GM21529 (cell line): ENCODE data around the gene ACTN1.

Experiments
- ATAC-seq: cut with Tn5 transposase; IDR thresholded peaks from one replicate; pipeline ENCODE4 v1.9.1; 2021; ENCODE audit not compliant: unreplicated experiment

ACTN1 gene

DNA sequence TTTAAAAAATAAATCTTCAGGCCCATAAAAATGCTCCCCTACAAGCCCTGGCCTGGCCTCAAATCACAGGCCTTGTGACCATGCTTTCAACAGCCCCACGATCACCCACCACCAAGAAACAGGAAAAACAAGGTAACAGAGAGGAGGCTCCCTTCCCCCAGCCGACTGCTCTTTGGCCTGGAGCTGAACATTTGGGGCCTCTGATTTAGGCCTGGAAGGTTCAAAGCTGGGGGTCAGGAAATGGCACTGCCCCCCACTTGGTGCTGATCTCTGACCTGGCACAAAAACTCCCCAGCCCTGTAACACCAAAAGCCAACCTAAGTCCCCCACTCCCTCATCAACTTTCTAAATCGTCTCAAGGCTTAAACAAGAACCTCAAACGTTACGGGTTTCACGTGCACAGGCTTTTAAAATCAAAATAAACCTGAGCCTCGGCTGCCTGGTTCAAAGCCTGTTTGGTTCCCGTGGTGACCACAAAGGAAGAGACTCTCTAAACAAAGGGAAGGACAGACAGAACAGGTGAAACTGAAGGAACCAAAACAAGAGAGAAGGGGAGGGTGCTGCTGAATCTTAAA, 9.0 kb downstream of the ACTN1 start:
- ATAC-seq: no peak

DNA sequence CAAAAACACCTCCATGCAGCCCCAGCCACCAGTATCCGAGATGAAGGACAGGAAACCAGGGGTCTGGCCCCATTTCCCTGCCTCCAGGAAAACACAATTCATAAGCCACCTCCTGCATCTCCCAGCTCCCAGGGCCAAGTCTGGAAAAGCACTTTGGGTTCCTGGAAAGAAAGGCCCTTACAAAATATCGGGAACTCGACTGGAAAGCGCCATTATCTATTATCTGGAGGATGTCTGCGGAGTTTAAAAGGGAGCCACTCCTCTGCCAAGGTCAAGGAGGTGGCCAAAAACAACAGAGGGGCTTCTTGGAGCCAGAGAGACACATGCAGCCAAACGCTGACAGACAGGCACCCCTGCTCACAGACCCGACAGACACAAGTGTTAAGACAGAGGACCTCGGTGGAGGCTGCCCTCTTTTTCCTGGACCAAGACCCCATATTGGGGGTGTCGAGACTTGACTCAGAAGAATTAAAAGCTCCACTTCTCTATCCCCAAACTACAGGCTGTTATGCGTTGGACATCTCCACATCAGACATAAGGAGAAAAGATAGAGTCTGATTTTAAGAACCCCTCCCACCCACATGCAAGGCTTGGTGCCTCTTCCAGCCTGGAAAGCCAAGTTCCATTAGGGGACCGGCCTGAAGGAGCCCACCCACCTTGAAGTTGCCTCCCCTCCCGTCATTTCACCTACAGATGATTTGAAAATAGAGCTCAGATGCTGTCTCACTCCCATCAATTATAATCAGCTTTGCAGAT, 9.6 kb downstream of the ACTN1 start:
- no peak for ATAC-seq

DNA sequence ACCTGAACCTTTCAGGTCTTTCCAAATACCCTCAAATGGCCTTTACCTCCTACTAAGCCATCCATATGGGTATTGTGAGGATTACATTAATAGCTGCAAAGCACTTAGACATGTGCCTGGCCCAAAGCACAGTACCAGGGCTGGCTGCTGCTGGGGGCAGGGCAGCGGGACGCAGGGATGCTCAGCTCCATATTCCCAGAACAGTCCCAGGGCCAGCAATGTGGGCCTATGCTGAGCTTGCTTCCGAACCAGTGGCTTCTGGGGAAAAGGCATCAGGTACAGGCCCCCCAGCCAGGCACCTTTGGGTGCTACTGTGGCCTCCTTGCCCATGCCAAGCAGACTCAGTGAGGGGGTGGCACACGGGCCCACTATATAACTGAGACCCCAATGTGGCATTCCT, 10.4 kb downstream of the ACTN1 start:
- ATAC-seq: no peak

DNA sequence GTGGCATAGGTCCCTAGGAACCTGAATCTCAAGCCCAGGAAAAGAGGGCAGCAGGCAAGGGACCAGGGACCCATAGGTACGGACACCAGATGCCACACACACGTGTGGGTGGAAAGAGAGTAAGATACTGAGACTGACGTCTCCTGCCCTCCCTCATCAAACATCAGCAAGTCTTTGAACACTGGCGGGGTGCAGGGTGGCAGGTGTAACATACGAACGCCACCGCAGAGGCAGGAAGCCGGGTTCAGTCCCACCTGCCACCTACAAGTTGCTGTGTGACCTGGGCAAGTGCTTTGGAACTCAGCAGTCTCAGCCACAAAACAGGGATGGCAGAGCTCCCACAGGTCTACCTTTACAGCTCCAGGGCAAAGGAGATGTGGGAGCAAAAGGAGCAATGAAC, 11.1 kb downstream of the ACTN1 start:
- ATAC-seq: no peak

DNA sequence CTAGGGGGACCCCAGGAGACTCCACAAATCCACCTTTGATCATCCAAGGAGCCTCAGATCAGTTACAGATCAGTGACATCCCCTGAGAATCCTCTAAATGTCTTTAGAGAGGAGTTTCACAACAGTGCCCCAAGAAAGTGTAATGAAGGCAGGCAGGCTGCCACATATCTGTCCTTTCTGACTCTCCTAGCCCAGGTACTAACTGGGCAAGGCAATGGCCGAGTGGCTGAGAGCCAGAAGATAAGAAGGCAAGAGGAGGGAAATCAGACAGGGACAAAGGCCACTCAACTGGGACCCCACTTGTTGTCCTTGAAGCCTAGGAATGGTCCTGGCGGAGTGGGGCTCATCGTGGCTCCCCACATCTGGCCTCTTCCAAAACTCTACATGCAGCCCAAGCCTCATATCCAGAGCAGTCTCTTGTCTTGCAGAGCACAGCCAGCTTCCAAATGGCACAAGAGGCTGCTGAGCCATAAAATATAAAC, 11.6 kb downstream of the ACTN1 start:
- ATAC-seq: no peak

DNA sequence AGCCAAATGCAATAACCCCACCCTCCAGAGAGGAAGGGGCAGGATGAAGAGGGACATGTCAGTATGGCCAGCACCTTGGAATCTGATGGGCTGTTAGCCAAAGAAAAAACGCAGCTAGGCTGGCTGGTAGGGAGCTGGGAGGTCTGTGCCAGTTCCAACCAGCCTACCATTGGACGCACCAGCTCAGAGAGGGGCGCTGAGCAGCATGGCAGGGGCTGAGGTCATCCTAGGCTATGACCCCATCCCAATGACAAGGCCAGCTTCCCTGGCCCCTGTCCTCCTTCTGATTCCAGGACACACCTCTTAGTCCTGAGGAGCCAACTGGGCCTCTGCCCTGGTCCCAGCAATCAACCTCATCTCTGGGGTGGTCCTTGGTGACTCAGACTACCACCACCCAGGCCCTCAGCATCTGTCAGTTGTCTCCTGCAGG, 12.2 kb downstream of the ACTN1 start:
- no peak for ATAC-seq

DNA sequence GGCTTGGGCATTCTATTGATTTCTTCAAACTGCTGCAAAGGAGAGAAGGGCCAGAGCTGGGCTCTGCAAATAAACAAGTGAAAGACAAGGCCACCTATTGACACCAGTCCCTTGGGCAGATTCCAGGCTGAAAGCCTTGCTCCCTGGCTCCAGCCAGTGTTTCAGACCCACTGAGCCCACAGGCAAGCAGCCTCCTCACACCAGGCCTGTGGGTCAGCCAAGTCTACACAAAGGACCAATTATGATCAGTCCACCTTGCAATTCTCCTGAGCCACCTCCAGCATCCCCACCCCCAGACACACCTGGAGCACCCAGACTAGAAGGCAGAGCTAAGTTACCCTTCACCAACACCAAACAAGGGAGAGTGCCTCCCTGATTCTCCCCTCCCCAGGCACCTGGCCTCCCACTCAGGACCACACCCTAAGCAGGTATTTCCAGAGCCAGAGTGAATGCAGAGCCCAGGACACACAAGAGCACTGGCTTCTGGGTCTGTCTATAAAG, 13.8 kb downstream of the ACTN1 start:
- ATAC-seq: no peak

DNA sequence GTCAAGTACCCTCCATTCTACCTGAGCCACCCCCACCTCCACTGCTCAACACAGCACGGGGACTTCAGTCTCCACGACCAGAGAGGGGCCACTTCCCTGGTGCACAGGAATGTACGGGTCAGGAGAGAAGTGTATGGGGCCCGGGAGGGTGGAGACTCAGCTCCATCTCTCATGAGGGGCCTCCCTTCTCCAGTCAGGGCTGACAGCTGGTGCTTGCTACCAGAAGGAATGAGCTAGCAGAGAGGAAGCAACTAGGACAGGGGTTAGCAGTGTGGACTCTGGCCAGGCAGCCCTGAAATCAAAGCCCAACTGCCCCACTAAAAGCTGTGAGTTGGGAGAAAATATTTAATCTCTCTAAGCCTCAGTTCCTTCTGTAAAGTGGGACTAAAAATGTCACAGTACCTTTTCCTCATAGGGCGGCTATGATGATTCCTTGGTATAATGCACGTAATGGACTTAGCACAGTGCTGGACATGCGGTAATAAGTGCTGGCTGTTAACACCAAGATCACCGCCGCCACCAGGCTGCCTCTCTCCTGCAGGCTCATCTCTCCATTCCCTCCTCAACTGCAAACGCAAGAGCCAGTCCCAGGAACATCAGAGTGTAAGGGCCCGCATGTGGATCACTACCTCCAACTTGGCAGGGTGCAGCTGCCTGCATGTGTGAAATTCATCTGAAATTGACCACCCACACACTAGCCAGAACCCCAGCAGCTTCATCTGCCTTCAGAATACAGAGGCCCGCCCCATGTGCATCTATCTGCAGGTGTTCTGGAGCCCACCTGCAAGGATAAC, 14.6 kb downstream of the ACTN1 start:
- no peak for ATAC-seq

DNA sequence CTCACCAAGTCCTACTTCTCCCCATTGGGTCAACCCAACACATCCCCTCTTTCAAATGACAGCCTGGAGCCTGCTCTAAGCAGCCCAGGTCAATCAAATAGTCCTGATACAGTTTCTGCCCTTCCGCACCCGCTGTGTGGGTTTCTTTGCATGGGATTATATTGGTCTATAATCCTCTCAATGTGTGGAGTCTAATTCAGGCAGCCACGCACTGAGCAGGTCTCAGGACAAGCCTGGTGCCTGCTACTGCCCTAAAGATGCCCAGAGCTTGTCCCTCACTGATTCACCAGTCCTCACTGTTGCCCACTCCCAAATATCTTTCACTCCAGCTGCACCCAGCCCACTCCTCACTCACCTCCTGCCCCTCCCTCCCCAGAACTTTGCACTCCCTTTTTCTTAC, 16.4 kb downstream of the ACTN1 start:
- no peak for ATAC-seq

DNA sequence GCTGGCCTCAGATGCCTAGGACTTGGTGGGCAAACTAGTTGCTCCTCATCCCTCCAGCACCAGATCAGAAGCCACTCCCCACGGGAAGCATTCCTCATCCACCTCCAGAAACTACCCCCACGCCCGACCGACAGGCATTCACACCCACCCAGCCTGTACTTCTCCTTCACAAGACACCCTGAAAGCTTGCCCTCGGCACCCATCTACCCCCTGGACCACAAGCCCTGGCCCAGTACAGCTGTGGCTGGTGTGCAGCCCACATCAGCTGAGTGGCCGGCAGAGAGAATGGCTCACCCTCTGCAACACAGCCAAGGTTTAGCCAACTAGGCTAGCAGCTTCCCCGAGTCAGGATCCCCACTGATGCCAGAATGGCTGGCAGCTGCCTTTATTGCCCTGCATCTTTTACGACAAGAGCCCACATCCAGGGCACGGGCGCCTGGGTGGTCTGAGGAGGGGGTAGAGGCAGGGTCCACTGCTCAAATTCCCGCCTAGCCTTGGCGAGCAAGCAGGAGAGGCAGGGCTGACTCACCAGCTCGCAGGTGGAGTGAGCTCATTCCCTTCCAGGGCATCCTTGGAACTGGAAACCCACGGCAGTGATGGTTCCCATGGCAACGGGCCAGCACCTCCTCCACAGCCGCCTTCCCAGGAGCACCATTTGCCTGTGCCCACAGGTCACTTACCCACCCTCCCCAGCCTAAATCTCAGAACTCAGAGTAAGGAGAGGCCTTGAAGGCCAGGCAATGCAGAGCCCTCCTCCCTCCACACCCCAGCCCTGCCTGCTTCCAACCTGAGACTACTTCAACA, 17.1 kb downstream of the ACTN1 start:
- no peak for ATAC-seq

DNA sequence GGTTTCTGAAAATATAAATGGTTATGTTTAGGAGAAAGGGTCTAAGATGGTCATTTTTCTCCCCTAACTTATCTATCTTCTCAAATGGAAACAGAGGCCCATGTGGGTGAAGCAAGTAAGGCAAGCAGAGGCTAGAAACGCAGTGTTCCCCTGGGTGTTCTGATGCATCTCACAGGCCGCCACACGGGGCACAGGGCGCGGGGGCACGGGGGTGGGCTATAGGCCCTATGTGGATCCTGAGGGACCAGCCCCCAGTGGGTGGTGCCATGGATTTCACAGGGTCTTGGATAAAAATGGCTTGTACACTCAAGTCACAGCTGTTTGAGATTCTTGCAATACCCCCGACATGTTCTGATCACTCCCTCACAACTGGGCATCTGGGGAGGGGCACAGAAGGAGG, 17.7 kb downstream of the ACTN1 start:
- ATAC-seq: no peak

DNA sequence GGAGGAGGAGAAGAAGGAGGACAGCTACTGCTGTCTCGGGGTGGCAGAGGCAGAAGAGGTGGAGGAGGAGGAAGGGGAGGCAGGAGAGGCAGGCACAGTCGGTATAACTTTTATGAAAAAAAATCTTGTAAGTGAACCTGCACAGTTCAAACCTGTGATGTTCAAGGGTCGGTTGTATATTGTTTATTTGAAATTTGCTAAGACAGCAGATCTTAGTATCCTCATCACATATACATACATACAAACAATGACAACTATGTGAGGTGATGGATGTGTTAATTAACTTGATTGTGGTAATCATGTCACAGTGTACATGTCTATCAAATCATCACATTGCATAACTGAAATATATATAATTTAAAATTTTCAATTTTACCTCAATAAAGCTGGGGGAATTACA, 19.0 kb downstream of the ACTN1 start:
- ATAC-seq: no peak

DNA sequence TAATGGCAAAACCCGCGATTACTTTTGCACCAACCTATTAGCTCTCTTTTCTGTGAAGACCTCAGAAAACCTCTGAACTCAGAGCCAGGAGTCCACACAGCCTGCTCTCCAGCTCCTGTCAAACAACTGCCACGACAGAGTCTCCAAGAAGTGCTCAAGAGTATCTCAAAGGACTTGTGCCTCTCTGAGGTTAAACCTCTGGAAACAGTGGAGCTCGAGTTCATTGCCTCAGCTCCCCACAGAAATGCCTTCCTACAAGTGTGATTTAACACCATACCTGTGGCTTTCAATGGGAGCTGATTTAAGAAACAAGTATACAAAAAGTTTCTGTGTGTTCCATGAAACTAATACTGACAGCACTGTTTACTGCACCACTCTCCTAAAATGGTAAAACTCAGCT, 20.1 kb downstream of the ACTN1 start:
- no peak for ATAC-seq

DNA sequence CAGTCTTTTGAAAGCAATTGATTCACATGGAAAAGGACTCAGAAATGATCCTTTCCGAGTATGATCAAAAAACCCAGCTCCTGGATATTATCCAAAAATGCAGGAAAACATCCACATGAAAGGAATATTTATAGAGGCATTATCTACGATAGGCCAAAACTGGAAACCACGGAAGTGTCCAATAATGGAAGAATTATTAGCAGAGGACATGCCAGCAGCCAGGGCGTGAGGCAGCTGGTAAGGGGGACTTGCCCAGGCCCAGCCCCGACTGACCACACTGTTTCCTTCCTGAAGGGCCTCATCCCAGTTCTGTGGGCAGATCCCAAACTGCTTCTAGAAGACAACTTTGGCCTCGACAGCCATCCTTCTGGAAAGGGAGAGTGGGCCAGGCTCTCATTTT, 20.5 kb downstream of the ACTN1 start:
- no peak for ATAC-seq

DNA sequence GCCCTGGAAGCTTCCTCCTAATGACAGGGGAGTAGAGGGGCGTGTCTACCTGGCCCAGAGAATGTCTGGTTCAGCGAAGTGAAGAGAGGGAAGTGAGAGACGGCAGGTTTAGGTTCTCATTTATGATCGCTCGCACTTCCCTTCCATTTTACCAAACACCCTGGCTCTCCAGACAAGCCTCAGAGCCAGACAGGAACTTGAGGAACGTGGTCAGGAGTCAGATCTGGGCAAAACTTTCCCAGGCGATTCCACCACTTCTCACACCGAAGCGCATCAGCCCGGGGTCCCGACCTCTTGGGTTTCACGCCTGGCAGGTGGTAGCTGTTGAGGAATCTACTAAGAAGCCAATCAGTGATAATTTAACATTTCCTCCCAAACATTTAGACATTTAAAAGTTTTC, 21.3 kb downstream of the ACTN1 start:
- no peak for ATAC-seq

DNA sequence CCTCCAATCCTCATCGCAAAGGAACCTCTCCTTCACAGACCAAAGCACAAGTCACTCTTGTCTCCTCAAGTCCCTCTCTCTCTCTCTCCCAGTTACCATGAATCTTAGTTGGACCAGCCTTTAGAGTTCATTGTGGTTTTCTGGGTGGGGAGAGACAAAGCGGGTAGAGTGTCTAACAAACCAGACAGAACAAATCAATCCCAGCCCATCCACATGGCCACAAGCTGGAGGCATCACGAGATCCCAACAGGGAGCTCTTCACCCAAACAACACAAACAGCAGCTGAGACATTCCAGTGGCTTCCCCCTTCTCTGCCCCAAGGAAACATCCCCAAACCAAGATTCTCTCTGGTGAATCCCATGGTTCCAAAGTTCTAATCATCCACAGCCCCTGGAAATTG, 22.4 kb downstream of the ACTN1 start:
- ATAC-seq: no peak

DNA sequence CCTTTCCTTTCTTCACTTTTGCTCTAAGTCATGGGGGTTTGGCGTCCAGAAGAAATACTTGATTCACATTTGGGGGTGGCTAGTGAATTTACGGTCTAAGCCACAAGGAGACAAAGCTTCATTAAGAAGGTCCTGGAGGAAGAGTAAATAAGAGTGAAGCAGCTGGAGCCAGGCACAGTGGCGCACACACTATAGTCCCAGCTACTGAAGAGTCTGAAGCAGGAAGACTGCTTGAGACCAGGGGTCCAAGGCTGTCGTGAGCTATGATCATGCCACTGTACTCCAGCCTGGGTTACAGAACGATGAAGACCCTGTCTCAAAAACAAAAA, 23.3 kb downstream of the ACTN1 start:
- ATAC-seq: no peak

DNA sequence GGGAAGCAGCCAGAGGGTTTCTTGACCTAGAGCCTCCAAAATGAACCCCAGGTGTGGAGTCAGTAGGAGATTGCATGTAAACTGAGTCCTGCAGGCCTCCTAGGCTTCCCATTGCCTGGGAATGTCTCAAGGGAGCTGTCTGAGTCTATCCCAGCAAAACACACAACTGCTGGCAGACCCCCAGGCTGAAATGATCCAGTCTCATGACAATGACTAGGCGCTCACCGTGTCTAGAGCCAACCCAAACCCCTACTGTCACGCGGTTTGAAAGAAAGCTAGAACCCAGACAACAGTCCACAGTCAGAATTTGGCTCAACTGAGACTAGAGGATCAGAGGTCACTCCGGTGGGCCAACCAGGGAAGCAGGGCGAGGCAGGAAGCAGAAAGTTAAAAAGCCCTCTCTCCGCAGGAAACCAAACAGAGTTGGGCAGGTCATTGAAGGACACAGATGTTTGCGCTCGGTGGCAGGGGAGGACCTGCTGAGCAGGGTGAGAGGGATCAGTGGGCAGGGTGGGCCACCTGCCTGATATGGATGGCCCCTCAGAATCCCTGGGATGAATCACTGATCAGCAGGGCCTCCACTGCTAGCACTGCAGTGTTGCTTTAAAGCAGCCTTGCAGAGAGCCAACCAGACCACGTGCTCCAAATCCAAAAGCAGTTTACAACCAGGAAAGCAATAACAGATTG, 23.8 kb downstream of the ACTN1 start:
- no peak for ATAC-seq

DNA sequence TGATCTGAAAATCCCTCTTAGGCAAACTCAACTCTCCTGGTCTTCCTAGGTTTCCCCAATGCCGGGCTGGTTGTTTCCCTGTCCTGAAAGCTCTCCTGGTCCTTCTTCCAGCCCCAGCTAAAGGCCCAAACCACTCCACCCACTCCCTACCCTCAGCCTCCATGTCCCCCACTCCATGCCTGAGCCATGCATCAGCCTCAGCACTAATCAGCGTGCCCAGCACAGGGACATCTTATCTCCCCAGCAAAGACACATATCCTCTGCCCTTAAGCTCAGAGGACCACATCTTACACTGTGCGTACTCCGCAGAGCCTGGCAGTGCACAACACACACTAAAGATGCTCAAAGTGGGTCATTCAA, 25.9 kb downstream of the ACTN1 start:
- ATAC-seq: no peak

DNA sequence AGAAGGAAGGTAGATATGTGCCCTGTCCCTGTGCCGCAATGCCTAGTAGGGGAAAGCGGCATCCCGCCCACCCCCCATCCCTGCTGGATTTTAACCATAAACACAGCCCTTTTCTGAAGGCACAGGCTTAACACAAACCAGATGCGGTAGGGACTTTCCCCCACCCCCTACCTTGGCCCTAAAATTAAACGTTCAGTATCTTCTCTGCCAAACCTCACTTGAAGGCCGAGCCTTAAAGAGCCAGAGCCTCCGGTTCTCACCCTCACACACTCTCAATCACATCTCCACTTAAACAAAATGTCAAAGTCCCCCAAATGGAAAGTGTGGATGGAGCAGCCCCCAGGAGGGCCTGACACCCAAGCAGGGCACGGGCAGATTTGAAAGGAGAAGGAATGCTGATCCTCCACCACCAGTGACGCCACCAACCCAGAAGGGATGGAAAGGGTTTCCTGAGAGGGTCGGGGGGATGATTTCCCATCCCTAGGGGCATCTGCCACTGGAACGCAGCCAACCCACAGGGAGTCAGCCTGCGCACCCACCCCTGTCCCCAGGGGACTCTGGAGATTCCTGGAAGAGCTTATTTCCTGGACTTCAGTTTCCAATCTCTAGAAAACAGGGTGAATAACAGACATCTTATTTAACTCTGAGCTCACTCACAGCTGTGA, 26.4 kb downstream of the ACTN1 start:
- ATAC-seq: no peak
